Esophagus muscularis mucosa (tissue), 4 donors: ENCODE measurements around the gene TK2. TPM values are rescaled to one million over a fixed set of nuclear protein-coding genes. Genes with fewer than 3 reads are reported as not detected.
A peak's percentile ranks its signal among the peaks of the same experiment; 100 is the strongest.

Source experiments
- DNase-seq: peaks from one replicate; pipeline ENCODE4 v3.0.0-alpha.2; 2017; ENCODE audit errors: extremely low spot score
- H3K27ac ChIP-seq, 4 donors: fragments of 200-600 bp; sonication (generic); replicated peaks in 1 of 4; 1 replicate in 3 of 4; 2 replicates in 1 of 4; pipeline ENCODE4 v1.5.1; 2016 to 2019; ENCODE audit warnings: mild to moderate bottlenecking in 1 of 4
- H3K27me3 ChIP-seq, 4 donors: fragments of 200-600 bp; sonication (generic); one replicate each; pipeline versions ENCODE4 v1.5.1 to v1.6.0; 2016 to 2019
- H3K36me3 ChIP-seq, 4 donors: fragments of 200-600 bp; sonication (generic); one replicate each; pipeline ENCODE4 v1.5.1; 2016 to 2019
- H3K4me1 ChIP-seq, 4 donors: fragments of 200-600 bp; sonication (generic); one replicate each; pipeline ENCODE4 v1.5.1; 2016 to 2019
- H3K4me3 ChIP-seq, 4 donors: fragments of 200-600 bp; sonication (generic); 1 replicate in 2 of 4; 2 replicates in 2 of 4; pipeline ENCODE4 v1.5.1; 2016 to 2019; ENCODE audit warnings: mild to moderate bottlenecking in 4 of 4, moderate library complexity in 1 of 4
- H3K9me3 ChIP-seq, 4 donors: fragments of 200-600 bp; sonication (generic); 1 replicate in 3 of 4; 2 replicates in 1 of 4; pipeline ENCODE4 v1.5.1; 2016 to 2019
- EP300 ChIP-seq: sonication (generic); formaldehyde crosslinking; IDR thresholded peaks from one replicate; pipeline ENCODE4 v1.6.1; 2017; ENCODE audit warnings: antibody characterized with exemption
- POLR2A ChIP-seq: fragments of 450-650 bp; IDR thresholded peaks from one replicate; pipeline ENCODE4 v1.6.1; 2017; ENCODE audit warnings: antibody characterized with exemption, moderate library complexity, mild to moderate bottlenecking, low read depth
- POLR2AphosphoS5 ChIP-seq, 2 donors: sonication (generic); formaldehyde crosslinking; IDR thresholded peaks; one replicate each; pipeline ENCODE4 v1.6.1; 2017; ENCODE audit warnings: antibody characterized with exemption in 2 of 2
- WGBS: methylation state at CpG from one replicate; pipeline ENCODE4 v1.1.5; 2018; 5-methylcytosine and 5-hydroxymethylcytosine counted together
- intact Hi-C: fragments of 100-400 bp; cut with DNase I; formaldehyde crosslinking; loops from one replicate; pipeline ENCODE4 v1.15.1; 2023
- total RNA-seq, 4 donors: library from RNA; depleted of rRNA; stranded (reverse); fragments of >200 nt; gene quantifications; one replicate each; pipeline versions ENCODE4 v1.1.0 to v1.2.1, GENCODE V29; 2016
- TF ChIP-seq, protein P1 (sequence below), 3 experiments: fragments of 200-600 bp in 2 of 3; fragments of 450-650 bp in 1 of 3; sonication (generic) in 2 of 3; IDR thresholded peaks; one replicate each; pipeline ENCODE4 v1.5.1; 2017 to 2019; ENCODE audit warnings: antibody characterized with exemption in 3 of 3, mild to moderate bottlenecking in 2 of 3, moderate library complexity in 1 of 3

Gene TK2
- total RNA-seq, 4 donors from 2014 or later, result 26.3 to 35.2 (median 30.0) TPM

DNA sequence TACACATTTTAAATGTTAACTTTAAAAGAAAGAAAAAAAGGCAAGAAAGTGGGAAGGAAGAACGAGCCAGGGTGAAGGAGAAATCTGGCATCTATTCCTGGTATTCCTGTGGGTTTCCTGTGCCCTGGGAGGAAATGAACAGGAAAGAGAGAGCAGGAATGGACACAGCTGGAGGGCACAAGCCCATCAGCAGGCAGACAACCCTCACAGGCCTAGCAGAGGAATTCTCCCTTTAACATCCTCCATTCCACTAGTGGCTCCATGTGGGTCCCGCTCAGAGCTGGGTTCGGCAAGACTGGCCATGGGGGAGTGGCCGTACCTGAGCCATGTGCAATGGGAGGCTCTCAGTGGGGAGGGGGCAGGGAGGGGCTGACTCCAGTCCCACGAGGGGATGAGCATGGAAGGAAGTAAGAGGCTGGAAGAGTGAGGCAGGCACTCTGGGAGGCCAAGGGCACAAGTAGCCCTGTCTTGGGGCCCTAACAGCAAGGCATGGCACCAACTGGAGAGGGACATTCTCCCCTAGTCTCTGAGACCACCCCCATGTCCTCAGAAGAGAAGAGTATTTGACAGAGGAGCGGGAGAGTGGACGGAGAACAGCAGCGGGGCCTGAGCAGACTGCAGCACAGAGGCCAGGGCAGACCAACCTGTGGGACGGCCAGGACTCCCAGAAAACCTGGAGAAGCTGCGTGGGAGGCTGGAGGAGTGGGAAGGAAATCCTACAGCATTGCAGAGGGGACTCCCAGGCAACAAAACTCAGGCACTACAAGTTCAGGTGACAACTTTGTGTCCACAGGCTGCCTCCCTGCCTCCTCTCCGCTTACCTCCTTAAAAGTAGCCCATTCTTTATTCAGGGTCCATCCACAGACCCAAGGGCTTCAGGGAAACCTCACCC is 30.2 kb downstream of the TK2 start:
- intact Hi-C loops, result no loop called here

DNA sequence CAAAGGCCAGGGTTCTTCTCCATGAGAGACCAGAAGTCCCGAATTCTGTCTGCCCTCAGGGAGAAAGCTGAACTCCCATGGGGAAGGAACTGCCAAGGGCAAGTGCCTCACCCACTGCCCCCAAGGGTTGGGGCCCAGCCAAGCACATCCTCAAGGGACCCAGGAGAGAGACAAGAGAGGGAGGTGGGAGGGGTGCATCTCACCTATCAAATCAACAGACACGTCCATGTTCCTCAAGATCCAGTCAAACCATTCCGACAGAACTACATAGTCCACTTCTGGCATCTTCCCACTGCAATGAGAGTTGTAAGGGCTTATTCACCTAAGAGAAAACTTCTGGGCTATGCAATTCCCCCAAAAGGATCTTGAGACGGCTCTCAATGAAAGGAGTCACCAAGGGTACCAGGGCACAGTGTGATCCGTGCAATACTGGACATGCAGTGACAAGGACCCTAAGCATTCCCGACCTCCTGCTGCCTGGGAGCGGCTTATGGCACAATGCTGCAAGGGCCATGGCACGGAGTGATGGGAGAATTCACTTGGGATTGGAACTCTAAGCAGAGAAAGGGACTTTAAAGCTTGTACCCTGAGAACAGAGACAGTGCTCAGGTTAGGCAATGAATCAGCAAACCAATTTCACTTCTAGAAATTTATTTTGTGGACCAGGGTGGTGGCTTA is 32.2 kb downstream of the TK2 start:
- Histone ChIP-seq H3K36me3 (peaks cover 0 to 40% (median 21%) of the 10 kb centered on the region in 4 donors), H3K27ac (peak overlapping the region; percentile 81 to 94 (median 89)), H3K4me1 (peaks cover 71 to 85% (median 82%) of the 10 kb centered on the region in 4 donors), H3K9me3 (no peaks in the 10 kb centered on the region), H3K4me3 (peak overlapping the region in 3 of 4 donors; percentile 21 to 49 (median 24)), H3K27me3 (no peaks in the 10 kb centered on the region)
- no peak for DNase-seq
- WGBS, result 71% methylated on average over 5 of the region's 8 CpGs
- TF ChIP-seq EP300 (no peak), POLR2AphosphoS5 (IDR thresholded peaks at IDR 0.05) (no peak), POLR2A (no peak)
- TF ChIP-seq, protein P1, sequence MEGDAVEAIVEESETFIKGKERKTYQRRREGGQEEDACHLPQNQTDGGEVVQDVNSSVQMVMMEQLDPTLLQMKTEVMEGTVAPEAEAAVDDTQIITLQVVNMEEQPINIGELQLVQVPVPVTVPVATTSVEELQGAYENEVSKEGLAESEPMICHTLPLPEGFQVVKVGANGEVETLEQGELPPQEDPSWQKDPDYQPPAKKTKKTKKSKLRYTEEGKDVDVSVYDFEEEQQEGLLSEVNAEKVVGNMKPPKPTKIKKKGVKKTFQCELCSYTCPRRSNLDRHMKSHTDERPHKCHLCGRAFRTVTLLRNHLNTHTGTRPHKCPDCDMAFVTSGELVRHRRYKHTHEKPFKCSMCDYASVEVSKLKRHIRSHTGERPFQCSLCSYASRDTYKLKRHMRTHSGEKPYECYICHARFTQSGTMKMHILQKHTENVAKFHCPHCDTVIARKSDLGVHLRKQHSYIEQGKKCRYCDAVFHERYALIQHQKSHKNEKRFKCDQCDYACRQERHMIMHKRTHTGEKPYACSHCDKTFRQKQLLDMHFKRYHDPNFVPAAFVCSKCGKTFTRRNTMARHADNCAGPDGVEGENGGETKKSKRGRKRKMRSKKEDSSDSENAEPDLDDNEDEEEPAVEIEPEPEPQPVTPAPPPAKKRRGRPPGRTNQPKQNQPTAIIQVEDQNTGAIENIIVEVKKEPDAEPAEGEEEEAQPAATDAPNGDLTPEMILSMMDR (IDR thresholded peaks at IDR 0.05), result no peak
- intact Hi-C loops, result no loop called here

More for the DNA sequence above, 30.2 kb downstream of the TK2 start:
- peak overlapping the region; percentile 58 to 93 (median 72) for H3K27ac ChIP-seq
- WGBS, result 85% methylated on average over 11 of the region's 11 CpGs
- no peak overlapping the region for H3K4me3 ChIP-seq
- peaks cover 69 to 96% (median 89%) of the 10 kb centered on the region in 4 donors for H3K4me1 ChIP-seq
- H3K36me3 ChIP-seq, result peaks cover 4 to 41% (median 14%) of the 10 kb centered on the region in 4 donors
- DNase-seq, result no peak
- TF ChIP-seq POLR2A, result no peak
- TF ChIP-seq EP300, result no peak
- TF ChIP-seq, protein P1 (IDR thresholded peaks at IDR 0.05), result no peak
- TF ChIP-seq POLR2AphosphoS5 (IDR thresholded peaks at IDR 0.05), result no peak
- H3K27me3 ChIP-seq, result no peaks in the 10 kb centered on the region
- no peaks in the 10 kb centered on the region for H3K9me3 ChIP-seq

DNA sequence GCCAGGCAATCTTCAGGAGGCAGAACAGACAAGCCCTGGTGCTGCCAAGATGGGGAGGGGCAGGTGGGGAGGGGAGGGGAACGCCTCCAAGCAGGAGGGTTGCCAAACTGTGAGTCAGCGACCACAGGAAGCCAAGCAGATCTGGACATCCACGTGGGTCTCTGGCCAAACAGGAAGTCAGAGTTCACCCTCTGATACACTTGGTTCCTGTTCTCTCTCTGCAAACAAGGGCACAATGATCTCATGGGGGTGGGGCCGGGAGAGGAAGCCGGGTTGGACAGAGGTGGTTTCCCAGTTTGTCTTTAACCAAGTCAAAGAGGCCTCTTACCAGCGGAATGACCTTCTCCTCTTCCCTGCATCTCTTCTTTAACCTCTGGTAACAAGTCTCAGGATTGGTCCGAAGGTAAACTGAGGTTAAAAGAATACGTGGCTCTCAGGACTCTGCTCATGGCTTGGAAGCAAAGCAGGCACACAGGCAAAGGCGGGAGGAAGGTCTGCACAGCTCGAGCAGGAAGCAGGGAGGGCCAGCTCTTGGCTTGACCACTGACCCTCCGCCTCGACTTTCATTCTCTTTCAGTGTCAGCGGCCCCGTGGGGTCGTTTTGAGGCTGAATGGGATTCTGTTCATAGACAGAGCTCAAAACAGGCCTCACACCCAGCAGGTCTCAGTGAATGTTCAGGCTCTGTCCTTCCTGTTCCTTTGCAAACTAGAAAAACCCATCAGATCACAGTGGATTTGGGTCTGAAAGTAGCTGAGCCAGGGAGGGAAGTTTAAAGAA is 32.9 kb downstream of the TK2 start:
- TF ChIP-seq EP300 (peak; percentile 48), POLR2AphosphoS5 (IDR thresholded peaks at IDR 0.05) (peak; percentile 85 to 88)
- TF ChIP-seq, protein P1 (IDR thresholded peaks at IDR 0.05), result no peak
- peaks cover 73 to 85% (median 82%) of the 10 kb centered on the region in 4 donors for H3K4me1 ChIP-seq
- intact Hi-C loops, result no loop called here
- peak overlapping the region; percentile 21 to 49 (median 26) for H3K4me3 ChIP-seq
- 17% methylated on average over 15 of the region's 15 CpGs for WGBS
- peak; percentile 100 for DNase-seq
- no peaks in the 10 kb centered on the region for H3K9me3 ChIP-seq
- peaks cover 0 to 43% (median 23%) of the 10 kb centered on the region in 4 donors for H3K36me3 ChIP-seq
- H3K27me3 ChIP-seq, result no peaks in the 10 kb centered on the region
- H3K27ac ChIP-seq, result peak overlapping the region; percentile 81 to 94 (median 89)

DNA sequence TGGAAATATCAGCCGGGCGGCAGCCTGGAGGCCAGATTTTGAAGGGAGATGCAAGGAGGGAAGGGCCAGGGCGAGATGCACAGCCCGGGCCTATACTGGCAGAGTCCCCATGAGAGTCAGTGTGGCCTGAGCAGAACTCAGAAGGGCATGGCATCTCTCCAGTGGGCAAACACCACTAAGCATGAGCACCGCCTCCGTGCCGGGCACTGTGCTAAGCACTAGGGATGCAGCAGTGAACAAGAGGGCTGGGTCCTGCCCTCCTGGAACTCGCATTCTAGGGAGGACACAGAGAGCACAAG is 33.5 kb downstream of the TK2 start:
- 8% methylated on average over 7 of the region's 8 CpGs for WGBS

More for the DNA sequence above, 33.5 kb downstream of the TK2 start:
- Histone ChIP-seq H3K4me3 (peak overlapping the region in 2 of 4 donors; percentile 24 to 34), H3K9me3 (no peaks in the 10 kb centered on the region), H3K27me3 (no peaks in the 10 kb centered on the region), H3K4me1 (peaks cover 73 to 85% (median 82%) of the 10 kb centered on the region in 4 donors), H3K36me3 (peaks cover 0 to 44% (median 23%) of the 10 kb centered on the region in 4 donors), H3K27ac (peak overlapping the region; percentile 81 to 94 (median 89))
- intact Hi-C loops, result no loop called here
- TF ChIP-seq, protein P1 (IDR thresholded peaks at IDR 0.05), result no peak
- no peak for TF ChIP-seq POLR2AphosphoS5 (IDR thresholded peaks at IDR 0.05)
- no peak for TF ChIP-seq POLR2A
- TF ChIP-seq EP300, result no peak
- no peak for DNase-seq
